Stimulated activated CD4-positive, alpha-beta T cell treated with anti-CD3 and anti-CD28 coated beads, Interleukin-15, amount 100 ng/mL, for 1 hour (primary cell): Measurements from ENCODE around the gene PARD6G.

Source experiments
- DNase-seq, 2 donors: peaks; one replicate each; pipeline ENCODE4 v3.0.0-alpha.2; 2020; ENCODE audit warnings: low read depth in 1 of 2, low spot score in 1 of 2

Gene PARD6G

DNA sequence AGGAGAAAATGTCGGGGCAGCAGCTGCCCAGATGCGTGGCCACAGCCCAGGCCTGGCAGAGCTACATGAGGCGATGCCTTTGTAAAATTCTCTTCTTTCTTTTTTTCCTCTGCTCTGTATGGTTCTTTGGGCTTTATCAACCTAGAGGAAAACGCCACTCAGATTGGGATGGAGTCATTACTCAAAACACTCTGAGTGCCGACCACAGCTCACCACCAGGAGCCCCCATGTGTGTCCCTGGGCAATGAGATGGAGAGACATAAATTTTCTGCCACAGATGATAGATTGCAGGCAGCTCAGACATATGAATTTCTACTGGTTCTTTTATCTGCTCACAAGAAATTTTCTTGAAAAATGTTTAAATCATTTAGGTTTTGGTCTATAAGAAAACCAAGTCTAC lies 56.0 kb downstream of the PARD6G start:
- no peak for DNase-seq

DNA sequence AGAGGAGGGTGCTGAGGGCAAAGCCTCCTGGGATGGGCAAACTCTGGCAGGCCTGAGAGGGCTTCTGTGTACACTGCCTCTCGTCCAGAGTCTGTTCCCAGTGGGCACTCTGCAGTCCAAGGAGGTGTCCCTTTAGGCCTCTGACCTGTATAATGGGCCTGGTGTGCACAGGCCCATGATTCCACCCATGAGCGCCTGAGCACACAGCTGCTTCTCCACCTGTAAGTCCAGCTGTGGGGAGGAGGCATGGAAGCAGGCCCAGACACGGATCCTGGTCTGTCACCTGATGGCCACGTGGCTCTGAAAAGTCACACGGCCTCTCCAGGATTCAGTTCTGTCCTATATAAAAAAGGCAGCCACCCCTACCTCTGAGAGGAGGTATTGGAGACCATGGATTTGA lies 57.0 kb downstream of the PARD6G start:
- no peak for DNase-seq

DNA sequence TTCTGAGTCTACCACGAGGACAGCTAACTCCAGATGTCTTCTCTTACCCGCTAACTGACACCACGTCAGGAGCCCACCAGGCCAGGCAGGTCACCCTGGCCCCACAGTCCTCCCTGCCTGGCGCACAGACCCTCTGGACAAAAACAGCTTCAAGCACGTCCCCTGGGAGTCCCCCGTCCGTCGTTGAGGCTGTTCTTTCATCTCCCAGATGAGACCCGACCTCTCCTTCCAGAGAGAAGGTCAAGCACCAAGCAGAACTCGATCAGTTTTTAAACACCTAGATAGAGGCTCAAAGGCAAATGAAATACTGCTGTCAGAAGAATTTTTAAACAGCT lies 57.8 kb downstream of the PARD6G start:
- DNase-seq = no peak

DNA sequence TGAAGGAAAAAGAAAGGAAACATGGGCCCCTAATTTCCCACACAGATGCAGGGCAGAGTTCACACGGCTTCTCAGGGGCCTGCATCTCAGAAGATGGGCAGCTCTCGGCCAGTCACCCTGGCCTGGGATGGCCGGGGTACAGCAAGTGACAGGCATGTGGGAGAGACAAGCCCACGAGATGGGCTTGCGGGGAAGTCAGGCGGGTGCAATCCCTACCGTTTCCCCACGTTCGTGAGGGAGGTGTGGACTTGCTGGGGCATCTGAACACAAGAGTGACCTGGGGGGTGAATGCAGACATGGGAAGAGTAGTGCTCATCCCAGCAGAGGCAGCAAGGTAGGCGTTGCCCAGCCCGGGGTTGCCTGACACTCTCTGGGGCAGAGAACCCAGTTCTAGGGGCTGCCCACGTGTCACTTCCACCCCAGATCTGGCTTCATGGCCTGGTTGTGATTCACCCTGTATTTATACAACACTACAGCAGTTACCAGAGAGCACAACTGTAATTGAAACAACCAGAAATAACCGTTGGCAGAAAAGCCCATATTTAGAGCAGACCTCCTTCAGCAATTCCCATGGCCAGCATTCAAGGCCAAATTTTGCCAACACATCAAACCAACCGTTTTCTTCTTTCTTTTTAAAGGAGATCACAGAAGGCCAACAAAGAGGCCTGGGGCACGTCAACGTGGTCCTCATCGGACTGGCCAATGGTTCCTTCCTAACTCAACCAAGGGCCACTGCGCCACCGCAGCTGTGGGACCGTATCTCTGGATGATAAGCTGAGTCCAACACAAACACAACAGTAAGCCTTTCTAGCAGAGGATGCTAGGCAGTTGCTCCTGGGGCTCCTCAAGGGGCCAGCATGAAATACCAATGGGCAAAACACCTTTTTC lies 58.4 kb downstream of the PARD6G start:
- no peak for DNase-seq

DNA sequence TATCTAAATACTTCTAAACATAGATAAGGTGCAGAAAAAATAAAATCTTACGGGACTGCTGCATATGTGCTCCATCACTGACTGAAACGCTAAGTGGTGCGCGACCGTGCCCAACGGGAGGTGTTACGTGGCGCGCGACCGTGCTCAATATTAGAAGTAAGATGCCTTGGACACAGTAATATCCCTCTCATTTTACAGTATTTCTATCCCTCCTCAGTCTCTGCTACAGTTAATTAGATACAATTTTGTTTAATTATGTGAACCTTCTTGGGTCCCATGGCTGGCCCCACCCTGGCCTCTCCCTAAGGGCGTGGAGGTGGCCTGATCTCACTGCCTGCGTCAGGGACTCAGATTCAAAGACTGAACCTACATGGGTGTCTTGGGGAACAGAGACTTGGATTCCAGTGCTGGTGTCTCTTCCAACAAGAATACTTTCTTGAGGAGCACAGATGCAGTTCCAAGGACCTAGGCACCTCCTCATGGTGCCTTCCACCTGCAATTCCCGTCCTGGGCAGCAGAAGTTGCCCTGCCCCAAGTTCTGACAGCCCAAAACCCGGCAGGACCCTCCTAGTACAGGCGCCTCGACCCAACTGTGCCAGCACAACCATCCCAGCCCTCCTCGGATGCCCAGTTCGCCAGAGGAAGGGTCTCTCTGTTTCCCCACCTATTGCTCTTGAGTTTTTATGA lies 59.2 kb downstream of the PARD6G start:
- no peak for DNase-seq

DNA sequence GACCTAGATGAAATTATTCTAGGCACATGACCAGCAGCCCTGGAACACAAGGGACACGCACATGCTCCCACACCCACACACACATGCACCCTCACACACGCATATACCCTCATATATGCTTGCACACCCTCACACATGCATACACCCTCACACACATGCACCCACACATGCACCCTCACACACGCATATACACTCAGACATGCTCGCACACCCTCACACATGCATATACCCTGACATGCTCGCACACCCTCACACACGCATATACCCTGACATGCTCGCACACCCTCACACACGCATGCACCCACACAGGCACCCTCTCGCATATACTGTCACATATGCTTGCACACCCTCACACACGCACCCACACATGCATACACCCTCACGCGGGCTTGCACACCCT lies 61.8 kb downstream of the PARD6G start:
- no peak for DNase-seq

DNA sequence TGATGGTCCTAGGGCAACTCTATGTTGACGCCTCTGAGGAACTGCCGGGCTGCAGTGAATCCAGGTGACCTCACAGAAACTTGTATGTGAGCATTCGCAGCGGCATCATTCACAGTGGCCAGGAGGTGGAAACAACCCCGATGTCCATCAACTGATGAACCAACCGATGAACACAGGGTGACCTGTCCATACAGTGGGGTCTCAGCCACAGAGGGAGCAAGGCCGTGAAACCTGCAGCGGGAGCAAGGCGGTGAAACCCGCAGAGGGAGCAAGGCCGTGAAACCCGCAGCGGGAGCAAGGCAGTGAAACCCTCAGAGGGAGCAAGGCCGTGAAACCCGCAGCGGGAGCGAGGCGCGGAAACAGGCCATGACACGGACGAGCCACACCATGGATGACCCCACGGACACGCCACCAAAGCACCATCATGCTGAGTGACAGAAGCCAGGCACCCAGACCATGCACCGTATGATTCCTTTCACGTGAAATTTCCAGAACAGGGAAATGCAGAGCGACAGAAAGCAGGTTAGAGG lies 63.0 kb downstream of the PARD6G start:
- no peak for DNase-seq

DNA sequence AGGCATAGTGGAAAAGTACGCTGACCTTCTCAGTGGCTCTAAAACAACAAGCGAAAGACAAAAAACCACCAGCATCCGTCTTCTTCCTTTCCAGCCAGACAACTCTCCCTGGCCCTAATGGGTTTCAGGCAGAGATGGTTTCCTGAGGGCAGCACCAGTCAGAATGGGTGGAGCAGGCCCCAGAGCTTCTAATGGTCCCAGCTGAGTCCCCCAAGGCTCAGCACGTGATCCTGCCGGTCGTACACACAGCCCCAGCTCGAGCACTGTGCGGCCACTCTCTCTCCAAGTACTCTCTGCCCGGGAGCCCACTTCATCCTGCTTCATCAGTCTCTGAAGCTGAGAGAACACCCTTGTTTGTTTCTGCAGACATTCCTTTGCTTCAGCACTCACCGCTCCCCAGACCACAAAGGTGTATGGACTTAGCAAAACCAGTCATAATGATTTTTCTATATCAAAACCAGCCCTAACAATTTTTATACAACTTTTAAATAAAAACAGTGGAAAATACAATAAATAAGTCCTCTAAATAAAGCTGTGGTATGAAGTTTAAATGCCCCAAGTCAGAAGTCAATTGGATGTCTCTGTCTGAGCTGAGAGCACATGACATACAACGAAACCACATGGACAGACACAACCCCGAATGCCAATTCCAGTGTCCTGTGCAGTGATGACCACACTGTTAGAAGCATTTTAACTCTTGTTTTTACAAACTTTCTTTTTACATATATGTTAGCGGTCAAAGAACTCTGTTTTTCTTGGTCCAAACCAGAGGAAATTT lies 63.9 kb downstream of the PARD6G start:
- DNase-seq = no peak

DNA sequence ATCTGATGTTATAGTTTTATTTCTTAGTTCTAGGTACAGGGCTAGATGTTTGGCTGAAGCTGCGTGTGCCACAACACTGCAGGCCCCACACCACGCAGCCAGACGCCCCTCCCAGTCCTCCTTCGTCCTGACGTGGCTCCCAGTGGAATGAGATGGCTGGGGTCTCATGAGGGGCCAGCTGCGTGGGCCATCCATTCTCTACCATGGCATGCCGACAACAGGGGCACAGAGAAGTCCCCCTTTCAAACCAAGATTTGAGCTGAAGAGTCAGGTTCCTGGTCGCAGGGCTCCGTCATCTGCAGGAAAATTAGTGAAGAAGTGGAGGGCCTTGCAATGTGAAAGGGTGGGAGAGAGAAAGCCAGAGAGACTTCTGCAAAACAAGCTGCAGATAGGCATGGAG lies 64.5 kb downstream of the PARD6G start:
- DNase-seq = no peak

DNA sequence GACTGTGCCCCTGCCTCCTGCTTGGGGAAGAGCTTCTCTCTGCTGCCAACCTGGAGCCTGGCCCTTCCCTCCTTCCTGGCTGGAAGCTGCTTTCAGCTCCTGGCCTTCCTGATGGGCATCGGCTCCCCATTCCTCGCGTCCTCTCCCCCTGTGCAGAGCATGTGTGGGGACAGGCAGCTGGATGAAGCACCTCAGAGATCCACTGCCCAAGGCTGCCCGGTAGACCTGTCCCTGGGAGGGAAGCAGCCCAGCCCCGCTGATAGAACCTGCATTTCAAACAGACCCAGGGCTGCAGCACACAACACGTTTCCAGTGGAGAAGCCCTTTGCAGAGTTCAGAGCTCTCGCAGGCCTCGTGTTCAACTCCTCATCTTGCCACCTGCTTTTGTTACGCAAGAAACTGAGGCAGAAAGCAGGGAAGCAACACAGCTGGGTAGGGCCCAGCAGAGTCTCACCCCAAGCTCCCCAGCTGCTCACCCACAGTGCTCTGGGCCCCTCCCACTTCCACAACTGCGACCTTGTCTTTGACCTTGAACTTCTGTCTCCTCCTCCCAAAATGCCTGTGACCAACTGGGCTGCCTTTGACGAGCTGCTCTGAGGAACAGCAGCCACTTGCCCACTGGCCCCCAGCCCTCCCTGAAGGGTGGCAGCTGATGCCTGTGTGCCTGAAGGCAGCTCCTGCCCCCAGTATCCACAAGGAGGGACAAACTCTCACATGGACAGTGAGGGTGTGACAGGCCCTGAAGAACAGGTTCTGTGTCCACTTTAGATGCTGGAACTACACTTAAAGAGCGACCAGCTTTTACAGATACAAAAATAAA lies 65.5 kb downstream of the PARD6G start:
- DNase-seq = no peak

DNA sequence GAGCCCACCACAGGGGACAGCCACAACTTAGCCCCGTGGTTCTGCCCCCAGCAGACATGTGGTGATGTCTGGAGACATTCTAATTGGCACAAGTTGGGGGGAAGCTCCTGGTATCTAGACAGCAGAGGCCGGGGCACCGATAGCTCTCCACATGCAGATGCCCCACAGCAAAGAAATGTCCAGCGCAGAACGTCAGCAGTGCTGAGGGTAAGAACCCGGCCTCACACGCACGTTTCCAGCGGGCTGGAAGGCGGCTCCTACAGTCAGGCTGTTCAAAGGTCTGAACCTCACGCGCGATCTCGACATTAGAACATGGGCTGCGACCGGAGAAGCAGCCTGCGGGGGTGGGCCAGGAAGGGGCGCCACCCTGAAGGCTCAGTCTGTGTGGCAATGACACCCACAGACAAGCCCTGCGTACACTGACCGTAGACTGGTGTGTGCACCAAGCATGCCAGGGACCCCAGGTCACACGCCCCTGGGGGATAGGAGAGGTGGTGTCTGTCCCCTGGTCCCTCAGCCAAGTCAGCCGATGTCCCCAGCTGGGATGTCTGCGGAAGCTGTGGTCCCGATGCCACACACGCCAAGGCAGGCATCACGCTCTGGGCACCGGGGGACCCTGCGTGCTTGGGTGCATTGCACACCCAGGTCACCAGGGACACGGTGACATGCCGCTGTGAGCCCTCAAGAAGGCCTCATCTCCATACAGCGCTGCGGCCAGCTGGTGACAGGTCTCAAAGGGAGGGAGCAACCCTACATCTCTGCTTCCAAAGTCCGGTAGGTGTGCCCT lies 66.3 kb downstream of the PARD6G start:
- no peak for DNase-seq

DNA sequence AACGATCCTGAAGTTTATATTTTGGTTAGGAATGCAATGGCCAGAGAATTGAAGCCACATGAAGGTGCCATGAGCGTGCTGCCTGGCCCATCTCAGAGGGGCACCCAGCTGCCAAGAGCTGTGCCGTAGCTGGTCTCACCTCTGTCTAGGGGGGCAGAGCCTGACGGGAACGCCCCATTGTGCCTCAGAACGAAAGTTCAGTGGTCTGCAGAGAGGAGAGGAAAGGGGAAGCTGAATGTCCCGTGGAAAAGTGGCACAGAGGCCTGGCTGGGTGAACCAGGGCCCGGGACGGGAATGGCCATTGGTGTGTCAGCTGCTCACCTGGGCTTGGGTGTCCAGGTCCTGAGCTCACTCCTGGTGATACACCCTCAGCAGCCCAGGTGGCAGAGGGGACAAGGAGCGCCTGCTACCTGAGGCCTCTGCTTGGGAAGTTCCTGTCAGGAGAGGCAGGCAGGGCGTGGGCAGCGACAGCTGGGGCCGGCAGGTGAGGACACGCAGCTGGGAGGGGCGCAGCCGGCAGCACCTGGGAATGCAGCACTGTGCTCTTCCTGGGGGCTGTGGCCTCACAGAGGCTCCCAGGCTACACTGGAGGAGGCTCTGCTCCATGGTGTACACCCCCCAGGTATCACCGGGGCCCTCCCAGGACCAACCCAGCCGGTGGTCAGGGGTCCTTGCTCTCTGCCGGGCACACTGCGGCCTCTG lies 67.3 kb downstream of the PARD6G start:
- no peak for DNase-seq

DNA sequence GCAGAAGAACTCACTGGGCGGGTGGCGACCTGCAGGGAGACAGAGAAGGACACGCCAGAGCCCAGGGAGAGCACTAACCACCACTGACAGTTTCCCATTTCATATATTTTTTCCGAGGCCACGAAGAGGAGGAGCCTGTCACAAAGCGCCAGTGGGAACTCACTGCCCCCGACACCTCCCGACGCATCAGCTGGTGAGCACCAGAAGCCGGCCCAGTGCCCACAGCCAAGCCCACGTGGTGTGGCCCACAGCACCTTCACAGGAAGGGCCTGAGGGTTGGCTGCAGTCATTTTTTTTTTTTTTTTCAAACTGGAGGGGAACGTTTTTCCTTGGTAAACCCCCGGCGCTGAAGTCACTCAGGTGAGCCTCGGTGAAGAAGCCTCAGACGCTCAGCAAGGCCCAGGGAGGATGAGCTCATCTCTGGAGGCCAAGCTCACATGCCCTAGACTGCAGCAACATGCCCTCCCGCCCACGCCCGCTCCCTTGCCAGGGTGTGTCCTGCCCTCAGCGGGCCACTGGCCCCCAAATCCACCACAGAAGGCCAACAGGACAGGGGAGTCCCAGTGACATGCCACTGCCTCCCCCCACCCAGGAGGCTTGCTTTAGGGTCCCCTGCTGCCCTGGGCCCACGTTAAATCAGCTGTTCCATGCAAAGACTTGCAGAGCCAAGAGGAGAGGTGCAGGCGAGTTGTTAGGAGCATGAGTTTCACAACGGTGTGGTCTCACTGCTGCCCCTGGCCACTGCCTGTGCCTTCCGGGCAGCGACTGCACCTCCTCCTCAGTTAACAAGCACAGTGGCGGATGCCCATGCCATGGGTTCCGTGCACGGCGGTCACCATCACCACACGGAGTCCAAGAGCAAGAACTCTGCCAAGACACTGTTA lies 68.1 kb downstream of the PARD6G start:
- DNase-seq = no peak

DNA sequence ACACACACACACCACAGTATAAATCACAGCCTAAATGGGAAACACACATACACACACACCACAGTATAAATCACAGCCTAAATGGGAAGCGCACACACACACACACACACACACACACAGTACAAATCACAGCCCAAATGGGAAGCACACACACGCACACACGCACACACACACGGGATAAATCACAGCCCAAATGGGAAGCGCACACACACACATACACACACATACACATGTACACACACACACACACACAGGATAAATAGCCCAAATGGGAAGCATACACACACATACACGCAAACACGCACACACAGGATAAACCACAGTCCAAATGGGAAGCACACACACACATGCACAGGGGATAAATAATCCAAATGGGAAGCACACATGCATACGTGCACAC lies 70.2 kb downstream of the PARD6G start:
- no peak for DNase-seq

DNA sequence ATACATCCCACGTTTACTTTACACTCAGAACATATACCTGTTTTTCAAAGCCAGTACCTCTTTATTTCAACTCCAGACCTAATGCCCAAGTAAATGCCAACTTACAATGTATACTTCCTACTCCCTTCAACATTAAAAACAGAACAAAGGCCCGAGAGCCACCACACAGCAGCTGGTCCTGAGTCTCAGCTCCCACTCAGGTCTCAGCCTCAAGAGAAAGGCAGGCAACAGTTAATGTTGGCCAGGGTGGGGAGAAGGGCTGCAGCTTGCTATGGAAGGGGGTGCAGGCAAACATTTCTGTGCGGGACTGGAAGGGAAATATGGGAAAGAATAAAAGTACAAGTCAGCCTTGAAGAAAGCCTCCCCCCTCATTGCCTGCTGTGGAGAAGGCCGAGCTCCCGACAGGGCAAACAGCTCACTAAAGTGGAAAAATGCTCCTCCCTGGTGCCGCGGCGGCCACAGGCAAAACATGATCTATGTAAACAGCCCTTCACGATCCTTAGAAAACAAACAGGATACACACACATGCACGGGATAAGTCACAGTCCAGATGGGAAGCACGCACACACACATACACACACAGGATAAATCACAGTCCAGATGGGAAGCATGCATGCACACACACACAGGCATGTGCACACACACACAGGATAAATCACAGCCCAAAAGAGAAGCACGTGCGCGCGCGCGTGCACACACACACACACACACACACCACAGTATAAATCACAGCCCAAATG lies 70.8 kb downstream of the PARD6G start:
- DNase-seq = no peak

DNA sequence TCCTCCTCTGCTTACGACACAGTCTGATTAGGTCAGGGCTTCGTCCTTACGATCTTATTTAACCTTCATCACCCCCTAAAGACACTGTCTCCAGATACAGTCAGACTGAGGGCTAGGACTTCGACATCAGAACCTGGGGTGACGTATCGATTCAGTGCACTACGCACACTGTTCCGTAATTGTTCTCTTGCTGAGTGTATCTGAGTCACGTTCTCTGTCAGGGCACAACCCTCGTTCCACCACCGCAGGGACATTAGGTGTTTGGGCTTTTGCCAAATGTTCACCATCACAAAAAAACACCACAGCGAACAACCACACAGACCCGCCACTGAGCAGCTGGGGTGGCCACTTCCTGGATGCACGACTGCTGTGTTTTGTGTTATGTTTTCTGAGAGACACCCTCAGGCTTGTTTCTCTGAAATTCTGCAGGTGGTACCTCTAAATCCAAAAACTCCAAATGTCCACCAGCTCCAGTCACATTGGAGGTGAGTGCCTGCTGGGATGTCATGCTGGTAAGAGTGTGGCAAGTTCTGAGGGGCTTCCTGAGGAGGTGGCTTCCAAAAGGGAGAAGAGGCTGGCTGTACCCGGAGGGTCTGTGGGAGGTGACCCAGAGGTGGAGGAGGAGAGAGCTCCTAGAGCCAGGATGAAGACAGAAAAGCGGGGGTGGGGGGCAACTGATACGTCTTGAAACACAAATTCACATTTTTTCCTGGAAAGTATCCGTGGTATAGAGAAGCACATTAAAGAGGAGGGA lies 71.7 kb downstream of the PARD6G start:
- no peak for DNase-seq

DNA sequence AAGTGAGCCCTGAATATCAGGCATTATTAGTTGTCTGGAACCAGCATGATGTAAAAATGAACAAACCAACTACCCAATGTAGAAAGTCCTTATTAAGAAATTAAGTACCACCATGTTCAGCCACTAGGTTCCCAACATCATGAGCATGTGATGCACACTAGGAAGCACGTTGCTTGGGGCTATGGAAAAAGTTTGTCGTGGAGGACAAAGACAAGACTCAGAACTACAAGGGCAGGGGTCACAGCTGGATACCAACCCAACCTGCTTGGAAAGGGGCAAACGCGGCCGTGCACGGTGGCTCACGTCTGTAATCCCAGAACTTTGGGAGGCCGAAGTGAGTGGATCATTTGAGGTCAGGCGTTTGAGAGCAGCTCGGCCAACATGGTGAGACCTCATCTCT lies 74.3 kb downstream of the PARD6G start:
- no peak for DNase-seq
